HG03457 (cell line): ENCODE measurements around the gene ARID4B.
"Not testable (repeated sequence)": the region's sequence is repeated elsewhere in the genome, so short reads cannot be mapped to it uniquely, and the experiment has no call there.

Source experiments
- ATAC-seq: cut with Tn5 transposase; IDR thresholded peaks from one replicate; pipeline ENCODE4 v1.9.1; 2021; ENCODE audit warnings: moderate number of reproducible peaks; ENCODE audit not compliant: unreplicated experiment

Gene ARID4B

DNA sequence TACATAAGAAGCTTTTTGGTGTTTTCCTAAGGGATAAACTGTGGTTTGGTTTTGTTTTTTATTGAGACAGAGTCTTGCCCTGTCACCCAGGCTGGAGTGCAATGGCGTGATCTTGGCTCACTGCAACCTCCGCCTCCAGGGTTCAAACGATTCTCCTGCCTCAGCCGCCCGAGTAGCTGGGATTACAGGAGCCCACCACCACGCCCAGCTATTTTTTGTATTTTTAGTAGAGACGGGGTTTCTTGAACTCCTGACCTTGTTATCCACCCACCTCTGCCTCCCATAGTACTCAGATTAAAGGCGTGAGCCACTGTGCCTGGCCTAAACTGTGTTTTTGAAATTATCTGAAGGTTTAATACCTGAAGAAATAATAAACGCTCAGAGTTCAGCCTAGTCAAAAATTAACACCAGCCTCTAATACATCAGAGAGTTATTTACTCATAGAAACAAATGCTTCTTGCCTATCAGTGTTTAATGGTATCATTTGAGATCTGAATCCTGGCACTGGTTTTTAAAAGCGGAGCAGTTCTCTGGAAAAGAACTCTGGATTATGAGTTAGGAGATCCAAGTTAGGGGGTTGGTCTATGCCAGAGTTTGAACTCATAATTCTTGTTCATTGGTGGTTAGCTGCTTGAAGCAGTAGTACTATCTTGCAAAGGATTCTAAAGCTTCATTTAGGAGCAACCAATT lies 28.7 kb downstream of the ARID4B start:
- no peak for ATAC-seq

DNA sequence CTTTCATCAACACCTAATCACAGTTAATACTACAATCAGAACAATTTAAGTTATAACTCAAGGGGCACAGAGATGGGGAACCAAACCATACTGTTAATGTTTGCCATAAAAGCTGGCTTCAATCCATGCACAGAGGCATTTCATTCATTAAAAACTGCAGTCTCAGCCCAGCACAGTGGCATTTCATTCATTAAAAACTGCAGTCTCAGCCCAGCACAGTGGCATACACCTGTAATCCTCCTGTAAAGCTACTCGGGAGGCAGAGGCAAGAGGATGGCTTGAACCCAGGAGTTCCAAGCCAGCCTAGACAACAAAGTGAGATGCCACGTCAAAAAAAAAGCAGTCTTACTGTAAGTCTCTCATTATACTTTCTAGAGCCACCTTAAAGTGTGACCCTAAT lies 29.2 kb downstream of the ARID4B start:
- no peak for ATAC-seq

DNA sequence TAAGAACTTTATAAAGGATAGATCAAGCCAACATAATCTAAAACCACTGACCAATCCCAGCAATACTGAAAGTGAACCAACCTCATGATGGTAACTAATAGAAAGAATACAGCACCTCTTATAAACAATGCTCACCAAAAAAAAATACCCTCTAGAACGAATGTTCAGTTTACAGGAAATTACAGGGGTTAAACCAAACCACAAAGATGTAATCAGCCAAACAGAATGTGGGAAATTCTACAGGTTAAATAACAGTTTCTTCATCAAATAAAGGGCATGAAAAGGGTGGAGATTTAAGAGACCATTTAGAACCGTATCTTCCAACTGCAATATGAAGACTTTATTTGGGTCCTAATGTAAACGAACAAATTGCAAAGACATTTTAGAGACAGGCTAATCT lies 30.4 kb downstream of the ARID4B start:
- ATAC-seq = peak; percentile 72

DNA sequence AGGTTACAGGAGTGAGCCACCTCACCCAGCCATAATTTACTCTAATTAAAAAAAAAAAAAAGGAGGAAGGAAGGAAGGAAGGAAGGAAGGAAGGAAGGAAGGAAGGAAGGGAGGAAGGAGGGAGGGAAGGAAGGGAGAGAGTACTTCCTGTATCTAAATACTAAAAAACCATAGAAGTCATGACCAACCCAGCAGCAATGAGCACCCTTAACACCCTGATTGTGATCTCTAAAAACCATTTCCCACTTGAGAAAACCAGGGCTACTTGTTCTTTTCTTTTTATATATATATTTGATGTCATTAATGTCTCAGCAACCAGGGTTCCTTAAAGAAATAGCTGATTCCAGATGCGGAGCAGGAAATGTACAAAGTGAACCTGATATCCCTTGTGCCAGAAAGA lies 31.2 kb downstream of the ARID4B start:
- ATAC-seq = no peak

DNA sequence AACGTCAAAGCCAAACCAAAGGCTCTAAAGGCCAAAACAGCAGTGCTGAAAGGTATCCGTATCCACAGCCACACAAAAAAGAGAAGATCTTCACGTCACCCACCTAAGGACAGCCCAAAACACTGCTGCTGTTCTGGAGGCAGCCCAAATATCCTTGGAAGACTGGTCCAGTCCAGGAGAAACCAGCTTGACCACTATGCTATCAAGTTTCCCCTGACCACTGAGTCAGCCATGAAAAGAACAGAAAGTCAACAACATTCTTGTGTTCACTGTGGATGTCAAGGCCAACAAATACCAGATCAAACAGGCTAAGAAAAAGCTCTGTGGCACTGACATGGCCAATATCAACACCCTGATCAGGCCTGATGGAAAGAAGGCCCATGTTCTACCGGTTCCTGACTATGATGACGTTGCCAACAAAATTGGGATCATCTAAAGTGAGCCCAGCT lies 32.1 kb downstream of the ARID4B start:
- no peak for ATAC-seq

DNA sequence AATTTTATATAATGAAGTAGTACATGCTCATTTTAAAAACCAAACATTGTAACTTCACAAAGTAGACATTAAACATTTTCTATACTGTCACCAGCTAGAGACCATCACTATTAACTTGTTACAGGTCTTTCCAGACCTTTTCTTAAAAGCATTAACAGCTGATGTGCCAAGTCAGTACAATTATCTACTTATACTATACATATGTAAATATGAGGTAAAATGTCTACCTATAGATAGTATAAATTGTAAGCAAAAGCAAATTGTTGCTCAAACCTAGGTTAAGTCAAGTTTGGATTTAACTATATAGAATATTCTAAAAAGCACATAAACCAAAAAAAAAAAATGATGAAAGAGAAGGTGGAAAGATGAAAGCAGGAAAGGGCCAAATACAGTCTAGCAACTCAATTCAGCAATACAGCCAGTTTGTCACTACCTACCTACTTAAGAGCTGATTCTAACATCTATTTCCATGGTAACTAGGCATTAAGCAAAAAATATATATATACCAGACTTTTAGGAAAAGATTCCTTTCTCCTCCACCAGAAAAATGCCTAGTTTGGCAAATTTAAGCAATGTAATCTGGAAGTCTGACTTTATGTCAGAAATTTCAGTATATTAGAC lies 34.5 kb downstream of the ARID4B start:
- ATAC-seq = no peak

DNA sequence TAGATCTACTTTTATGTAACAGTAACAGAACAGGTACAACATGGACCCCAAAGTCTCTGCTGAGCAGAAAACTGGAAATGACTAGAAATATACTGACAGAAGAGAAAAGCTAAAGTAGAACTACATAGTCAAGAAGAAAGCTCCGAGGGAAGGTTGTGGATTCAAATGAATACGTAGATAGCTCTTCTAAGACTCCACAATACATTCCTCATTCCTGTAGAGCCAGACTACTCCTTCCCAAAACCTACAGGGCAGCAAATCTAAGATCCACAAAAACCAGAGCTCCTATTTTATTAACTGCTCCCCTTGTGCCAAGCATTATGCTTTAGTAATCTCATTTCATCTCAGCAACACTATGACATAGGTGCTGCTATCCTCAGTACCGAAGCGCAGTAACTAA lies 35.2 kb downstream of the ARID4B start:
- no peak for ATAC-seq

DNA sequence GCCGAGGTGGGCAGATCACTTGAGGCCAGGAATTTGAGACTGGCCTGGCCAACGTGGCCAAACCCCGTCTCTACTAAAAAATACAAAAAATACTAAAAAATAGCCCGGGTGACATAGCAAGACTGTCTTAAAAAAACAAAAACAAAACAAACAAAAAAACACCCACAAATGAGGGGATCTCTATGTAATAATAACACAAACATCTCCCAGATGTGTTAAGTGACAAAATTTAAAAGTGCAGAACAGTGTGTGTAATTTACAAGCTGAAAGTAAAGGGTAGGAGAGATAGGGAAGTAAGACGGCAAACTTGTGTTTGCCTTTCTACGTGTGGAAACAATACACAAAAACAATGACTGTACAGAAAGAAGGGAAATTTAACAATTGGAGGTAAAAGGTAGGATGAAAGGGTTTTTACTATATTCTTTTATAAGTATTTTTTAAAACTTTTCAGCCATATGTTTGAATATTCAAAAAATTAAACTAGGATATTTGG lies 36.3 kb downstream of the ARID4B start:
- ATAC-seq = no peak

DNA sequence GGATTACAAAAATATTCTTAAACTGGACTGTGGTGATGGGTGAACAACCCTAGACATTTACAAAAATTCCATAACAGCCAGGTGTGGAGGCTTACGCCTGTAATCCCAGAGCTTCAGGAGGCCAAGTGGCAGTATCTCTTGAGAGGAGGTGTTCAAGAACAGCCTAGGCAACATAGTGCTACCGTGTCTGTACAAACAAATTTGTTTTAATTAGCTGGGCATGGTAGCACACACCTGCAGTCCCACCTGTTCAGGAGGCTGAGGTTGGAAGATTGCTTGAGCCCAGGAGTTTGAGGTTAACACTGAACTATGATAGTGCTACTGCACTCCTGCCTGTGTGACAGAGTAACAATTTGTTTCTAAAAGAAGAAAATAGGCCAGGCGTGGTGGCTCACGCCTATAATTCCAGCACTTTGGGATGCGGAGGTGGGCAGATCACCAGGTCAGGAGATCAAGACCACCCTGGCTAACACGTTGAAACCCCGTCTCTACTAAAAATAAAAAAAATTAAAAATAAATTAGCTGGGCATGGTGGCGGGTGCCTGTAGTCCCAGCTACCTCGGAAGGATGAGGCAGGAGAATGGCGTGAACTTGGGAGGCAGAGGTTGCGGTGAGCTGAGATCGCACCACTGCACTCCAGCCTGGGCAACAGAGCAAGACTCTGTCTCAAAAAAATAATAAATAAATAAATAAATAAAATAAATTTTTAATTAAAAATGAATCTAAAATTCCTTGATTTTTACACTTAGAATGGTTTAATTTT lies 37.1 kb downstream of the ARID4B start:
- no peak for ATAC-seq

DNA sequence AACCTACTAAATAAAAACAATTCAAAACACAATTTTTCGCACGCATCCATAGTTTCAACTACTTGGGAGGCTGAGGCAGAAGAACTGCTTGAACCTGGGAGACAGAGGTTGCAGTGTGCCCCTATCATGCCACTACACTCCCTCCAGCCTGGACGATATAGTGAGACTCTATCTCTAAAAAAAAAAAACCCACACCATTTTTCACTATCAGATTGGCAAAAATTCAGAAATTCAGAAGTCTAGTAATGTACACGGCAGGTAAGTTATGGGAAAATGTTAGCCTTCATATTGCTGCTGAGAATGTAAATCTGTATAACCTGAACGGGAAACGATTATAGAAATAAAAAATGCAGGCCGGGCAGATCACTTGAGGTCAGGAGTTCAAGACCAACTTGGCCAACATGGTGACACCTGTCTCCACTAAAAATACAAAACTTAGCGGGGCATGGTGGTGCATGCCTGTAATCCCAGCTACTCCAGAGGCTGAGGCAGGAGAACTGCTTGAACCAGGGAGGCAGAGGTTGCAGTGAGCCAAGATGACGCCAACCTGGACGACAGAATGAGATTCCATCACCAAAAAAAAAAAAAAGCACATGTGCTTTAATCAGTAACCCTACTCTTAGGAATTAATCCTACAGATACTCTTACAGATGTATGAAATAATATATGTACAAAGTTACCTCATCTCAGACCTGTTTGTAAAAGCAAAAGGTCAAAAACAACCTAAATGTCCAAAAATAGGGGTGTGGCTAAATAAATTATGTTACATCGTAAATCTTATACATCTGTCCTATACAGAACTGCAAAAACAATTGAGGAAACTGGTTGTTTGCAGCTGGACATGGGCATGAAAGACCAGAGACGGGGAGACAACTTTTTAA lies 37.9 kb downstream of the ARID4B start:
- ATAC-seq = no peak

DNA sequence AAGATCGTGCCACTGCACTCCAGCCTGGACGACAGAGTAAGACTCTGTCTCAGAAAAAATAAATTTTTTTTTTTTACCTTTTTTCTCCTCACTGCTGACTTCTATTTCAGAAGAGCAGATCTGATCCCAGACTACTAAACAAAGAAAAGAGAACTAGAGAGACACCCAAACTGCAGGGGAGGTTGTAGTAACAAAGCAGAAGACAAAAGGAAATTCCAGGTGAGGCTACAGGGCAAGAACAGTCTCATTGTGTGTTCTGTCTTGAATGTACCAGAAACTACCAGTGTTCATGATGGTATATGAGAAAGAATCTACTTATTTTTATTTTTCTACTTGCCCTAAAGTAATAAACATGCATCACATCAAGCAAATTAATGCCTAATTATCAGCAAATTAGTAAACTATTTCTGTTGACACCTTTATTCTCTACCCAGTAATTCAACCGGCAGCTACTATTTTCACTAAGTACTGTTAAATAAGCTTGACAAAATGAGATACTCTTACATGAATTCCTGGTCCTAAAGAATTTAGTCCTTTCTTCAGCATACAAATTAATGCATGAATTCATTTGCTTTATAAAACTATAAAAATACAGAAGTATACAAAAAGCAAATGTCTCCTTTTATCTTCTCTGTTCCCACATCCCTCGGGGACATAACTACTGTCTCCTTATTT lies 40.6 kb downstream of the ARID4B start:
- ATAC-seq = no peak

DNA sequence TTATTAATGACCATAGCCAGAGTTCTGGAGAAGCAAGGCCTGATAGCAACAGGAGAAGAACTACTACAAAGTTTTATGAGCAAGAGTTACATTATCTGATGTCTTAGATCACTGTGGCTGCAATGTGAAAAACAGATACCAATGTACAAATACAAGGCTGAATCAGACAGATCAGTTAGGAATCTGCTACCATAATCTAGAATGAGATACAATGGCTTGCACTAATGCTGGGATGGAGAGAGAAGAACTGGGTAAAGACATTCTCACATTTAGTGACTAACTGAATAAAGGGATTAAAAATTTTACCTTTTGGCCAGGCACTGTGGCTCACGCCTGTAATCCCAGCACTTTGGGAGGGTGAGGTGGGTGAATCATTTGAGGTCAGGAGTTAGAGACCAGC lies 41.3 kb downstream of the ARID4B start:
- no peak for ATAC-seq

DNA sequence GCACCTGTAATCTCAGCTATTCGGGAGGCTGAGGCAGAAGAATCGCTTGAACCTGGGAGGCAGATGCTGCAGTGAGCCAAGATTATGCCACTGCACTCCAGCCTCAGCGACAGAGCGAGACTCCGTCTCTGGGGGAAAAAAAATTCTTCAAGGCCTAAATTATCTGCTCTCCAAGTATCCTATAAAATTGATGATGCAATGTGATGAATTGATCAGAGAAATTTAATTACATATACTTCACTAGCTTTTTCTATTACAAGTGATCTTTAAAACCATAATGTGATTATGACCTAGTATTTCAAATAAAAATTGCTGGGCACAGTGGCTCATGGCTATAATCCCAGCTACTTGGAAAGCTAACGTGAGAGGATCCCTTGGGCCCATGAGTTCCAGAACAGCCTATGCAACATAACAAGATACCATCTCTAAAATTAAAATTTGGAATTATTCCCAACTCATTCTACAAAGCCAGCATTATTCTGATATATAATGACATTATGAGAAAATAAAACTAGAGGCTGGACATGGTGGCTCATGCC lies 43.7 kb downstream of the ARID4B start:
- ATAC-seq = no peak

DNA sequence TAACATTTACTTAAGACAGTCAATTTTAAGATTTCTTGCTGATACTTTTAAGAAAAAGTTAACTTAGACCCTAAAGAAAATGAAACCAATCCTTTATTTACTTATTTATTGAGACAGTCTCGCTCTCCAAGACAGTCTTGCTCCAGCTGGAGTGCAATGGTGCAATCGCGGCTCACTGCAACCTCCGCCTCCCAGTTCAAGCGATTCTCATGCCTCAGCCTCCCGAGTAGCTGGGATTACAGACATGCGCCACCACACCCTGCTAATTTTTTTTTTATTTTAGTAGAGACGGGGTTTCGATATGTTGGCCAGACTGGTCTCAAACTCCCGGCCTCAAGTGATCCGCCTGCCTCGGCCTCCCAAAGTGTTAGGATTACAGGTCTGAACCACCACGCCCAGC lies 44.3 kb downstream of the ARID4B start:
- ATAC-seq = not testable (repeated sequence)

DNA sequence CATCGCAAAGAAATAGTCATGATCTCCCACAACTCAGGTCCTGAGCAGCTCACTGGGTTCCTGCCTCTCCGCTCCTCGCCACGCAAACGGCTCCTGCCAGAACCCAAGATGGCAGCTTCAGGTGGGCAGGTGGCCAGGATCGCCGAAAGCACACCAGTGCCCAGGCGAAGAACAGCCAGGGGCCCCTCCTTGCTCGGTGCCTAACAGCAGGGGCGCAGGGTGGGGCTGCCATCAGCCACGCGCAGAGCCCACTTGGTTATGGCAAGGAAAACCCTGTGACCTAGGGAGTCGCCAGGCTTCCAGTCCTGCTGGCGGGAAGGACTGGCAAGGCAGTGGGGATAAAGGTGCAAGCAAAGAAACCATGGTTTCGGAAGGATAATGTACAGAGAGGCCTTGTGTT lies 47.5 kb downstream of the ARID4B start:
- no peak for ATAC-seq

DNA sequence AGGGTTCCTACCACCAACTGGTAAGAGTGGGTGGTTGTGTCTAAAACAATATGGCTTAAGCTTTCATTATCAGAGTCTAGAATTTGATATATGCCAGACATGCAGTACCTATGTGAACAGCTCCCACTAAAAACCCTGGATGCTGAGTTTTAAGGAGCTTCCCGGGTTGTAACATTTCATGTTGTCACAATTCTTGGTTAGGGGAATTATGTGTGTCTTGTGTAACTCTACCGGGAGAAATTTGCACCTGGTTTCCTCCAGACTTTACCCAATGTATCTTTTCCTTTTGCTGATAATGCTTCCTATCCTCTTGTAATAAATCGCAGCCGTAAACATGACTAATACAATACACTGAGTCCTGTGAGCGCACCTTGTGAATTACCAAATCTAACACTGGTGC lies 48.3 kb downstream of the ARID4B start:
- ATAC-seq = no peak

DNA sequence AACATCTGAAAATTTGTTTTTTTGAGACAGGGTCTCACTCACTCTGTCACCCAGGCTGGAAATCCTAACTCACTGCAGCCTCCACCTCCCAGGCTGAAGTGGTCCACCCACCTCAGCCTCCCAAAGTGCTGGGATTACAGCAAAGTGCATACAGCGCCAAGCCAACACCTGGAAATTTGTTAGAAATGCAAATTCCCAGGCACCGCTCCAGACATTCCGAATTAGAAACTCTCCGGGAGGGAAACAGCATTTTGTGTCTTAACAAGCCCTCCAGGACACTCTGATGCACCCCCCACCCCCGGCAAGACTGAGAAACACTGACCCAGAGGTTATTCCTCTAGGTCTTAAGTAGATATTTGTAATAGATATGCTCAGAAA lies 49.1 kb downstream of the ARID4B start:
- no peak for ATAC-seq

DNA sequence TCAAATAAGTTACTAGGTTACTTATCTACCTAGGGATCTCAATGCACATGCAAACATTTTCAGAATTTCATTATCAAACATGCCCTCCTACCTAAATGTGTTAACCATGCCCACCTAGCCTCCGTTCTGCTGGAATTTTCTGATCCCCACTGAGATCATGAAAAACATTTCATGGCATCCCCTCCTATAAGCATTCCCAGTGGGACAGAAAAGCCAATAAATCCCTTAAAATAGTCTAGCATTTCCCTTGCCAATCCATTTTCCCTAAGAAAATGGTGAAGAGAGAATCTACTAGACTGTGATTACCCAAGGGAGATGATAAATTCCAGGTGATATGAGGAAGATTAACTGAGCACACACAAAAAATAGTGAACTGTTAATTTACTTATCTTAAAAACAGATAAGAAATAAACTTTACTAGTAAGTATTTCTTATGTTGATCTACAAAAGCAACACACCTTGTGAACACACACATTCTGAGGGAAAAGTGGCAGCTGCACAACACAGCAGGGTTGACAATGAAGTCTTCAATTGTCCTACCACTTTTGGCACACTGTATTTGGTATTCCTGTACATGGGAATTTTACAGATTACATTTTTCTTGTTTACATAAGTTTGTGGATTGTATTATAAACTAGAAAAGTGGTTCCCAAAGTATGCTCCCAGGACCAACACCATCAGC lies 49.6 kb downstream of the ARID4B start:
- ATAC-seq = no peak

DNA sequence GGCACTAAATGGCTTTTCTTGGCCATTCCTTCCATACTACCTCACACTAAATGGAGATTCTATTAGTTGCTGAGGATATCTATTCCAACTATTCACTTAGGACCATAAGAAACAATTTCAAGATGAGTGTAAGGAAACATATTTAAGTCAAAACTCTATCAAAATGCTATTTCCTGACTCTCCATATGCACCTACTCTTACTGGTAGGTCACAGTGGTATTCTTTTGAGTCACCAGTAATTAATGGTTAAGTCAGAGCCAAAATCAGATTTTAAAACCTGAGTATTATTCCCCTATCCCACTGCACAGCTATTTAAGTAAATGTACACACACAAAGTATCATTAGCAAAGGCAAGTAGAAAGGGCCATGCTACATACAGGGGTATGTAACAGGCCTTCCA lies 50.3 kb downstream of the ARID4B start:
- ATAC-seq = no peak

DNA sequence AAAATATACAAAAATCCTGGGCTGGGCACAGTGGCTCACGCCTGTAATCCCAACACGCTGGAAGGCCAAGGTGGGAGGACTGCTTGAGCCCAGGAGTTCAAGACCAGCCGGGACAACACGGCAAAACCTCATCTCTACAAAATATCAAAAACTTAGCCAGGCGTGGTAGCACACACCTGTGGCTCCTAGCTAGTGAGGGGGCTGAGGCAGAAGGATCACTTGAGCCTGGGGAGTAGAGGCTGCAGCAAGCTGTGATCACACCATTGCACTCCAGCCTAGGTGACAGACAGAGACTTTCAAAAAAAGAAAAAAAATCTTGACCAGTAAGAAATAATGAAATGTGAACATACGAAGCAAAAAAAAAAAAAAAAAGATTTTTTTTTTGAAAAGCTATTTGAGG lies 52.1 kb downstream of the ARID4B start:
- ATAC-seq = no peak
